ENCODE data around the gene ITSN1.

DNA sequence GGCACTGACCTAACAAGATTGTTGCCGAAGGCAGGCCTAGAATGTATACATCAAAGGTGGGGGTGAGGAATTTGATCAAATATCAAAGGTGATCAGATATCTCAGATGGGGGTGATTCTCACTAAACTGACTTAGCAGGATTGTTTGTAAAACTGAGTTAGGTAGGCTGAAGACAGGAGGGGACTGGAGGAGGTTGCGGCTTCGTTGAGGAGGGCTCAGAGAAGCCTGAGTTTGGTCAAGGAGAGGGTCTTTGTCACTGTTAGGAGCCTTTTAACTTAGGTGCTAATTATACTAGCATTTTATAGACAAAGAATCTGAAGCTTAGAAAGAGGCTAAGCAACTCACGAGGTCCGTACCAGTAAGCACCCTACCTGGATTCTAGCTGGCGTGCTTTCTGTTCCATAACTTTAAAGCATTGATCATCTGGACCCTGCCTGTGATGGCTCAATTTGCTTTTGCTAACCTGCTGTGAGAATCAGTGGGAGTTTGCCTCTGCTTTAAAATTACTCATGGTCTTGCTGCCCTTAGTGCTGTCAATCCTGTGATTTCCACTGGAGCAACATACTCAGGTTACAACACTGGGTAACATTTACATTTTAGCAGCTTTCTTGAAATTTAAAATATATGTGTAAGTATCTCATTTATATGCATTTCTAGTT, 49.8 kb downstream of the ITSN1 start:
- TF ChIP-seq U2AF2 (IDR thresholded peaks at IDR 0.05; ENCODE audit: low read depth, low read length), result no peak
- TF ChIP-seq RAD21 (CRISPR knock-in tag; IDR thresholded peaks at IDR 0.05), result no peak
- no peak for TF ChIP-seq ZNF720 (CRISPR knock-in tag; IDR thresholded peaks at IDR 0.05)
- TF ChIP-seq DMAP1 (CRISPR knock-in tag; IDR thresholded peaks at IDR 0.05), result no peak
- TF ChIP-seq RNF219 (CRISPR knock-in tag; IDR thresholded peaks at IDR 0.05), result no peak
- TF ChIP-seq ZNF556 (CRISPR knock-in tag; IDR thresholded peaks at IDR 0.05; ENCODE audit: borderline replicate concordance), result no peak
- TF ChIP-seq, protein P1, sequence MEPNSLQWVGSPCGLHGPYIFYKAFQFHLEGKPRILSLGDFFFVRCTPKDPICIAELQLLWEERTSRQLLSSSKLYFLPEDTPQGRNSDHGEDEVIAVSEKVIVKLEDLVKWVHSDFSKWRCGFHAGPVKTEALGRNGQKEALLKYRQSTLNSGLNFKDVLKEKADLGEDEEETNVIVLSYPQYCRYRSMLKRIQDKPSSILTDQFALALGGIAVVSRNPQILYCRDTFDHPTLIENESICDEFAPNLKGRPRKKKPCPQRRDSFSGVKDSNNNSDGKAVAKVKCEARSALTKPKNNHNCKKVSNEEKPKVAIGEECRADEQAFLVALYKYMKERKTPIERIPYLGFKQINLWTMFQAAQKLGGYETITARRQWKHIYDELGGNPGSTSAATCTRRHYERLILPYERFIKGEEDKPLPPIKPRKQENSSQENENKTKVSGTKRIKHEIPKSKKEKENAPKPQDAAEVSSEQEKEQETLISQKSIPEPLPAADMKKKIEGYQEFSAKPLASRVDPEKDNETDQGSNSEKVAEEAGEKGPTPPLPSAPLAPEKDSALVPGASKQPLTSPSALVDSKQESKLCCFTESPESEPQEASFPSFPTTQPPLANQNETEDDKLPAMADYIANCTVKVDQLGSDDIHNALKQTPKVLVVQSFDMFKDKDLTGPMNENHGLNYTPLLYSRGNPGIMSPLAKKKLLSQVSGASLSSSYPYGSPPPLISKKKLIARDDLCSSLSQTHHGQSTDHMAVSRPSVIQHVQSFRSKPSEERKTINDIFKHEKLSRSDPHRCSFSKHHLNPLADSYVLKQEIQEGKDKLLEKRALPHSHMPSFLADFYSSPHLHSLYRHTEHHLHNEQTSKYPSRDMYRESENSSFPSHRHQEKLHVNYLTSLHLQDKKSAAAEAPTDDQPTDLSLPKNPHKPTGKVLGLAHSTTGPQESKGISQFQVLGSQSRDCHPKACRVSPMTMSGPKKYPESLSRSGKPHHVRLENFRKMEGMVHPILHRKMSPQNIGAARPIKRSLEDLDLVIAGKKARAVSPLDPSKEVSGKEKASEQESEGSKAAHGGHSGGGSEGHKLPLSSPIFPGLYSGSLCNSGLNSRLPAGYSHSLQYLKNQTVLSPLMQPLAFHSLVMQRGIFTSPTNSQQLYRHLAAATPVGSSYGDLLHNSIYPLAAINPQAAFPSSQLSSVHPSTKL (CRISPR knock-in tag; IDR thresholded peaks at IDR 0.05), result no peak
- no peak for TF ChIP-seq BCLAF1 (IDR thresholded peaks at IDR 0.05)
